CD4-positive, alpha-beta T cell (primary cell): Measurements from ENCODE around the gene PIGH. TPM values are rescaled to one million over a fixed set of nuclear protein-coding genes. Genes with fewer than 3 reads are reported as not detected.

ENCODE experiments used
- ATAC-seq: fragments of 200-7000 bp; cut with Tn5 transposase; one replicate; pipeline ENCODE4 v1.10.0; 2022; ENCODE audit warnings: mild to moderate bottlenecking; ENCODE audit not compliant: poor library complexity
- CTCF ChIA-PET: fragments of 350-600 bp; sonication (Branson Sonifier 250); formaldehyde crosslinking; loops from one replicate; lab custom pipeline; 2021; ENCODE audit warnings: antibody characterized with exemption, inconsistent platforms; lab: Charles Lee
- POLR2A ChIA-PET: fragments of 350-600 bp; sonication (Branson Sonifier 250); formaldehyde crosslinking; loops from one replicate; lab custom pipeline; 2021; ENCODE audit warnings: antibody characterized with exemption, inconsistent platforms; lab: Charles Lee
- DNase-seq, 14 experiments: peaks; one replicate each; pipeline ENCODE4 v3.0.0-alpha.2; 2013 to 2020; ENCODE audit warnings: mixed read lengths in 2 of 14
- H3K27ac ChIP-seq, 2 donors: one replicate each; pipeline versions ENCODE4 v1.5.1 to v1.7.0; 2013; ENCODE audit warnings: low read length in 2 of 2, low read depth in 1 of 2, mild to moderate bottlenecking in 1 of 2
- H3K27me3 ChIP-seq, 2 experiments: 1 replicate in 1 of 2; 2 replicates in 1 of 2; pipeline versions ENCODE4 v1.6.1 to v1.7.0; 2013; ENCODE audit warnings: low read length in 2 of 2, control low read depth in 1 of 2, mild to moderate bottlenecking in 1 of 2, moderate library complexity in 1 of 2; ENCODE audit not compliant: insufficient read depth in 2 of 2, control insufficient read depth in 1 of 2
- H3K36me3 ChIP-seq: one replicate; pipeline ENCODE4 v1.6.1; 2013; ENCODE audit warnings: low read length, control low read depth; ENCODE audit not compliant: insufficient read depth
- H3K4me1 ChIP-seq: one replicate; pipeline ENCODE4 v1.6.1; 2013; ENCODE audit warnings: low read length, control low read depth; ENCODE audit not compliant: insufficient read depth
- H3K4me3 ChIP-seq: one replicate; pipeline ENCODE4 v1.5.1; 2013; ENCODE audit warnings: mild to moderate bottlenecking, low read length, moderate library complexity
- H3K9me3 ChIP-seq, 2 experiments: 1 replicate in 1 of 2; 2 replicates in 1 of 2; pipeline versions ENCODE4 v1.6.1 to v1.7.0; 2013; ENCODE audit warnings: low read length in 2 of 2, mild to moderate bottlenecking in 2 of 2, control low read depth in 1 of 2, moderate library complexity in 1 of 2; ENCODE audit not compliant: control insufficient read depth in 1 of 2, insufficient read depth in 1 of 2
- H3K27ac Mint-ChIP-seq: one replicate; pipeline ENCODE4 v1.8.0; 2020; ENCODE audit warnings: mixed read lengths
- H3K27me3 Mint-ChIP-seq: one replicate; pipeline ENCODE4 v1.8.0; 2021; ENCODE audit warnings: mixed read lengths
- H3K36me3 Mint-ChIP-seq: one replicate; pipeline ENCODE4 v1.8.0; 2021; ENCODE audit warnings: low read depth, mixed read lengths
- H3K4me1 Mint-ChIP-seq: one replicate; pipeline ENCODE4 v1.8.0; 2021; ENCODE audit warnings: low read depth, mixed read lengths
- H3K4me3 Mint-ChIP-seq: one replicate; pipeline ENCODE4 v1.8.0; 2020; ENCODE audit warnings: mild to moderate bottlenecking, mixed read lengths
- H3K9me3 Mint-ChIP-seq: one replicate; pipeline ENCODE4 v1.8.0; 2020; ENCODE audit warnings: mixed read lengths
- CTCF ChIP-seq: fragments of 200-600 bp; IDR thresholded peaks from one replicate; pipeline ENCODE4 v1.8.0; 2022; ENCODE audit warnings: antibody characterized with exemption, mild to moderate bottlenecking
- intact Hi-C, 2 experiments: fragments of 100-400 bp; cut with DNase I in 1 of 2; cut with micrococcal nuclease in 1 of 2; formaldehyde crosslinking; loops; one replicate each; pipeline versions ENCODE4 v1.15.1 to v1.9.0; 2023 to 2025; cut with DNase I, micrococcal nuclease
- total RNA-seq, 174 experiments: library from RNA in 2 of 174; stranded (reverse) in 2 of 174; gene quantifications; one replicate each; pipeline ENCODE4 v1.2.3 and lab custom pipeline; 2021 to 2026

Gene PIGH
- total RNA-seq, 2 experiments from 2014 or later = 66.0 to 69.7 TPM

- H3K36me3 Mint-ChIP-seq = no peaks in the 10 kb centered on the region
- no peaks in the 10 kb centered on the region for H3K4me1 Mint-ChIP-seq
- ChIA-PET POLR2A (interaction anchor here (2.5 kb wide), 1 partner anchor 142 kb away, joined by 16 read pairs; no protein-coding TSS in a partner anchor), CTCF (interaction anchor here (2.8 kb wide), 1 partner anchor 143 kb away, joined by 51 read pairs; no protein-coding TSS in a partner anchor)
- Histone ChIP-seq H3K4me3 (no peak overlapping the region), H3K36me3 (no peaks in the 10 kb centered on the region), H3K27me3 (no peaks in the 10 kb centered on the region), H3K4me1 (peaks cover 3% of the 10 kb centered on the region), H3K27ac (no peak overlapping the region), H3K9me3 (peaks cover 0 to 3% of the 10 kb centered on the region in 2 experiments)
- DNase-seq (no peak), ATAC-seq (no peak)
- TF ChIP-seq CTCF = no peak
- H3K4me3 Mint-ChIP-seq = no peak overlapping the region
- no peak overlapping the region for H3K27ac Mint-ChIP-seq
- intact Hi-C loops = loop anchor here (5.0 to 10.0 kb wide), 3 partner anchors 42 to 1215 kb away; no protein-coding TSS in a partner anchor
- no peaks in the 10 kb centered on the region for H3K9me3 Mint-ChIP-seq
- no peaks in the 10 kb centered on the region for H3K27me3 Mint-ChIP-seq
Measured at GRCh38 chr14:67569651-67570290, 30.3 kb downstream of the PIGH start.

- POLR2A ChIA-PET = no interaction called here
- no peak overlapping the region for H3K27ac ChIP-seq
- H3K9me3 ChIP-seq = peaks cover 0 to 3% of the 10 kb centered on the region in 2 experiments
- H3K9me3 Mint-ChIP-seq = no peaks in the 10 kb centered on the region
- no peaks in the 10 kb centered on the region for H3K4me1 Mint-ChIP-seq
- no peaks in the 10 kb centered on the region for H3K36me3 Mint-ChIP-seq
- H3K27me3 ChIP-seq = no peaks in the 10 kb centered on the region
- no peak overlapping the region for H3K27ac Mint-ChIP-seq
- CTCF ChIA-PET = no interaction called here
- DNase-seq = no peak
- no peak for ATAC-seq
- H3K4me3 Mint-ChIP-seq = no peak overlapping the region
- no peaks in the 10 kb centered on the region for H3K36me3 ChIP-seq
- intact Hi-C loops = no loop called here
- H3K4me1 ChIP-seq = peaks cover 3% of the 10 kb centered on the region
- H3K27me3 Mint-ChIP-seq = no peaks in the 10 kb centered on the region
- no peak for TF ChIP-seq CTCF
- no peak overlapping the region for H3K4me3 ChIP-seq
Measured at GRCh38 chr14:67569011-67569650, 30.9 kb downstream of the PIGH start.

GRCh38 chr14:67567654-67568053, 32.4 kb downstream of the PIGH start:
- Histone ChIP-seq H3K27me3 (no peaks in the 10 kb centered on the region), H3K27ac (no peak overlapping the region), H3K4me1 (peaks cover 3% of the 10 kb centered on the region), H3K4me3 (no peak overlapping the region), H3K36me3 (no peaks in the 10 kb centered on the region), H3K9me3 (peaks cover 0 to 3% of the 10 kb centered on the region in 2 experiments)
- Mint-ChIP-seq H3K9me3 (no peaks in the 10 kb centered on the region), H3K4me1 (no peaks in the 10 kb centered on the region), H3K27ac (no peak overlapping the region), H3K27me3 (no peaks in the 10 kb centered on the region), H3K4me3 (no peak overlapping the region), H3K36me3 (no peaks in the 10 kb centered on the region)
- DNase-seq (no peak), ATAC-seq (no peak)
- POLR2A ChIA-PET = no interaction called here
- intact Hi-C loops = no loop called here
- no peak for TF ChIP-seq CTCF
- CTCF ChIA-PET = no interaction called here
